ENCODE measurements around the gene IGSF23.

DNA sequence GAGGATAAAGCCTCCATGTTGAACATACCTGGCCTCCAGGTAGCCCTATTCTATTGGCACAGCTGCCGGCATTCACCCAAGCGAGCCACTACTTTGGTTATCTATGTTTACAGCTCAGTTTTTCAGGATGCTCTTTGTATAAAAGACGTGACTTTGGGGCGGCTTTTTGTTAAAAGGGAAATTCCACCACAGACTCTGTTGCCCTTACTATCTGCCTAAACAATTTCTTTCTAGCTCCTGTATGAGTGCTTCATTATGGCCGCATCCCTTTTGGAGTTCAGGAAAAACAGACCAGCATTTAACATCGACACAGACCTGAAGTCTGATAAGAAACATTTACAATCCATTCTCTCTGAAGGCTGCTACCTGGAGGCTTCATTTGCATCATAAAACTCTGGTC lies 9.1 kb upstream of the IGSF23 start:
- TF ChIP-seq, protein P1, sequence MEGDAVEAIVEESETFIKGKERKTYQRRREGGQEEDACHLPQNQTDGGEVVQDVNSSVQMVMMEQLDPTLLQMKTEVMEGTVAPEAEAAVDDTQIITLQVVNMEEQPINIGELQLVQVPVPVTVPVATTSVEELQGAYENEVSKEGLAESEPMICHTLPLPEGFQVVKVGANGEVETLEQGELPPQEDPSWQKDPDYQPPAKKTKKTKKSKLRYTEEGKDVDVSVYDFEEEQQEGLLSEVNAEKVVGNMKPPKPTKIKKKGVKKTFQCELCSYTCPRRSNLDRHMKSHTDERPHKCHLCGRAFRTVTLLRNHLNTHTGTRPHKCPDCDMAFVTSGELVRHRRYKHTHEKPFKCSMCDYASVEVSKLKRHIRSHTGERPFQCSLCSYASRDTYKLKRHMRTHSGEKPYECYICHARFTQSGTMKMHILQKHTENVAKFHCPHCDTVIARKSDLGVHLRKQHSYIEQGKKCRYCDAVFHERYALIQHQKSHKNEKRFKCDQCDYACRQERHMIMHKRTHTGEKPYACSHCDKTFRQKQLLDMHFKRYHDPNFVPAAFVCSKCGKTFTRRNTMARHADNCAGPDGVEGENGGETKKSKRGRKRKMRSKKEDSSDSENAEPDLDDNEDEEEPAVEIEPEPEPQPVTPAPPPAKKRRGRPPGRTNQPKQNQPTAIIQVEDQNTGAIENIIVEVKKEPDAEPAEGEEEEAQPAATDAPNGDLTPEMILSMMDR (conservative IDR thresholded peaks at IDR 0.05): no peak
- no peak for TF ChIP-seq EZH2 (IDR thresholded peaks at IDR 0.05; ENCODE audit: low read depth)
